ENCODE results near the gene WNT4. TPM values are rescaled to one million over a fixed set of nuclear protein-coding genes. Genes with fewer than 3 reads are reported as not detected.

The WNT4 gene
- total and polyA plus RNA-seq, 2 donors from 2014 or later: 0.45 to 0.69 TPM

GRCh38 chr1:22168412-22168973 lies 25.6 kb upstream of the WNT4 start:
- Histone ChIP-seq H3K4me3 (ENCODE audit: low read length in 3 of 3) (no peak overlapping the region), H3K9me3 (ENCODE audit: control insufficient read depth in 2 of 3, insufficient read depth in 1 of 3, low read length in 3 of 3) (no peaks in the 10 kb centered on the region), H3K27me3 (ENCODE audit: control insufficient read depth, insufficient read depth, low read length) (no peaks in the 10 kb centered on the region), H3K27ac (ENCODE audit: low read depth in 2 of 2, low read length in 2 of 2) (no peak overlapping the region), H3K4me1 (ENCODE audit: control insufficient read depth in 2 of 3, insufficient read depth in 2 of 3, low read depth in 1 of 3, low read length in 3 of 3) (no peaks in the 10 kb centered on the region), H3K36me3 (ENCODE audit: control insufficient read depth in 2 of 3, insufficient read depth in 3 of 3, low read length in 3 of 3) (no peaks in the 10 kb centered on the region), H3K9ac (ENCODE audit: low read length in 3 of 3) (no peak overlapping the region)
- FAIRE-seq: no peak
- no peak for TF ChIP-seq CTCF (IDR thresholded peaks at IDR 0.05; ENCODE audit: borderline replicate concordance, extremely low read depth, insufficient read depth)
- intact Hi-C loops (cut with DNase I): no loop called here
- DNase-seq: no peak

- no peak for FAIRE-seq
- Histone ChIP-seq H3K9me3 (ENCODE audit: control insufficient read depth in 2 of 3, insufficient read depth in 1 of 3, low read length in 3 of 3) (no peaks in the 10 kb centered on the region), H3K4me3 (ENCODE audit: low read length in 3 of 3) (no peak overlapping the region), H3K27me3 (ENCODE audit: control insufficient read depth, insufficient read depth, low read length) (no peaks in the 10 kb centered on the region), H3K36me3 (ENCODE audit: control insufficient read depth in 2 of 3, insufficient read depth in 3 of 3, low read length in 3 of 3) (no peaks in the 10 kb centered on the region), H3K4me1 (ENCODE audit: control insufficient read depth in 2 of 3, insufficient read depth in 2 of 3, low read depth in 1 of 3, low read length in 3 of 3) (no peaks in the 10 kb centered on the region), H3K9ac (ENCODE audit: low read length in 3 of 3) (no peak overlapping the region), H3K27ac (ENCODE audit: low read depth in 2 of 2, low read length in 2 of 2) (no peak overlapping the region)
- no peak for DNase-seq
- TF ChIP-seq CTCF (IDR thresholded peaks at IDR 0.05; ENCODE audit: borderline replicate concordance, extremely low read depth, insufficient read depth): no peak
- intact Hi-C loops (cut with DNase I): no loop called here
Observed at GRCh38 chr1:22166439-22166838, 23.5 kb upstream of the WNT4 start.

- FAIRE-seq (no peak), DNase-seq (no peak)
- Histone ChIP-seq H3K4me1 (ENCODE audit: control insufficient read depth in 2 of 3, insufficient read depth in 2 of 3, low read depth in 1 of 3, low read length in 3 of 3) (no peaks in the 10 kb centered on the region), H3K4me3 (ENCODE audit: low read length in 3 of 3) (no peak overlapping the region), H3K27me3 (ENCODE audit: control insufficient read depth, insufficient read depth, low read length) (no peaks in the 10 kb centered on the region), H3K27ac (ENCODE audit: low read depth in 2 of 2, low read length in 2 of 2) (no peak overlapping the region), H3K36me3 (ENCODE audit: control insufficient read depth in 2 of 3, insufficient read depth in 3 of 3, low read length in 3 of 3) (no peaks in the 10 kb centered on the region), H3K9ac (ENCODE audit: low read length in 3 of 3) (no peak overlapping the region), H3K9me3 (ENCODE audit: control insufficient read depth in 2 of 3, insufficient read depth in 1 of 3, low read length in 3 of 3) (no peaks in the 10 kb centered on the region)
- no peak for TF ChIP-seq CTCF (IDR thresholded peaks at IDR 0.05; ENCODE audit: borderline replicate concordance, extremely low read depth, insufficient read depth)
- intact Hi-C loops (cut with DNase I): no loop called here
Observed at GRCh38 chr1:22164841-22165808, 22.2 kb upstream of the WNT4 start.
